K562 (cell line): ENCODE results near the gene DGUOK. TPM values are rescaled to one million over a fixed set of nuclear protein-coding genes. Genes with fewer than 3 reads are reported as not detected.

ENCODE experiments used
- DACH1 ChIP-seq: fragments of 450-650 bp; IDR thresholded peaks from 2 replicates; pipeline ENCODE4 v1.6.1; 2018; ENCODE audit not compliant: partially characterized antibody
- EGR1 ChIP-seq: fragments of 450-650 bp; conservative IDR thresholded peaks from 2 replicates; pipeline ENCODE4 v1.6.1; 2017; ENCODE audit warnings: mild to moderate bottlenecking
- FOXA1 ChIP-seq: fragments of 450-650 bp; IDR thresholded peaks from 2 replicates; pipeline ENCODE4 v1.6.1; 2016; ENCODE audit warnings: mild to moderate bottlenecking, borderline replicate concordance
- SAFB ChIP-seq: fragments of 200-400 bp; formaldehyde crosslinking; IDR thresholded peaks from 2 replicates; pipeline ENCODE4 v1.6.1; 2017; ENCODE audit warnings: low read depth, low read length, borderline replicate concordance
- SIRT6 ChIP-seq: IDR thresholded peaks from one replicate; pipeline ENCODE4 v1.6.1; 2012; ENCODE audit warnings: low read depth, mild to moderate bottlenecking, control low read depth, inconsistent platforms, low read length, moderate library complexity
- TFE3 ChIP-seq: fragments of 450-650 bp; formaldehyde crosslinking; IDR thresholded peaks from 2 replicates; pipeline ENCODE4 v1.4.0; 2020; ENCODE audit warnings: mild to moderate bottlenecking, mixed read lengths
- ZNF347 ChIP-seq: fragments of 450-650 bp; formaldehyde crosslinking; IDR thresholded peaks from 2 replicates; pipeline ENCODE4 v1.4.0; 2020; ENCODE audit warnings: low read depth, mild to moderate bottlenecking, moderate library complexity
- ZNF699 ChIP-seq: fragments of 250-450 bp; sonication (Bioruptor Pico); IDR thresholded peaks from 2 replicates; pipeline ENCODE4 v1.8.0; 2021; ENCODE audit warnings: mild to moderate bottlenecking, moderate library complexity; ENCODE audit not compliant: insufficient replicate concordance
- ZNF77 ChIP-seq: fragments of 250-450 bp; sonication (Bioruptor Pico); IDR thresholded peaks from 2 replicates; pipeline ENCODE4 v1.5.0; 2020
- polyA plus RNA-seq, 8 experiments: library from polyadenylated mRNA; depleted of rRNA in 4 of 8; stranded (reverse) in 5 of 8; unstranded in 3 of 8; fragments of >200 nt; fragmentation: Nextera tagmentation in 2 of 8; fragmentation: Illumina TruSeq in 1 of 8; extraction: Ambion mirVana in 2 of 8; extraction: Trizol in 1 of 8; gene quantifications; 2 replicates each; pipeline versions ENCODE4 v1.2.1 to v1.2.3, GENCODE V29; 2011 to 2014; ENCODE audit warnings: inconsistent platforms in 1 of 8, missing spikeins in 1 of 8
- total RNA-seq, 7 experiments: library from RNA; depleted of rRNA in 6 of 7; stranded (reverse); fragments of >200 nt in 6 of 7; fragmentation: Illumina TruSeq in 2 of 7; extraction: Trizol in 2 of 7; gene quantifications; 2 replicates each; pipeline versions ENCODE4 v1.2.1 to v1.2.3, GENCODE V29; 2011 to 2021; ENCODE audit warnings: low replicate concordance in 1 of 7
- TF ChIP-seq, protein P1 (sequence below), 2 experiments: fragments of 450-650 bp in 1 of 2; IDR thresholded peaks; 2 replicates each; pipeline ENCODE4 v1.6.1; 2011 to 2017; ENCODE audit warnings: low read depth in 2 of 2, antibody characterized with exemption in 1 of 2, borderline replicate concordance in 1 of 2, low read length in 1 of 2, mild to moderate bottlenecking in 1 of 2, mixed read lengths in 1 of 2; ENCODE audit not compliant: control insufficient read depth in 1 of 2
- TF ChIP-seq, protein P2 (sequence below), 3 experiments: fragments of 200-800 bp in 1 of 3; fragments of 250-450 bp in 1 of 3; fragments of 450-650 bp in 1 of 3; sonication (Bioruptor Pico) in 1 of 3; sonication (Bioruptor generic) in 1 of 3; formaldehyde crosslinking in 1 of 3; IDR thresholded peaks; 2 replicates each; pipeline versions ENCODE4 v1.6.1 to v1.8.0; 2016 to 2022; ENCODE audit warnings: mild to moderate bottlenecking in 2 of 3, missing genetic modification characterization in 2 of 3, missing compliant biosample characterization in 1 of 3, moderate library complexity in 1 of 3

DGUOK gene
- total and polyA plus RNA-seq, 9 of the 15 experiments (the other 6 are each of a cell fraction or from before 2014, with no cell fraction given) = 67.0 to 288 (median 126) TPM

GRCh38 chr2:73992036-73992435, 65.4 kb downstream of the DGUOK start (continued):
- TF ChIP-seq, protein P1, sequence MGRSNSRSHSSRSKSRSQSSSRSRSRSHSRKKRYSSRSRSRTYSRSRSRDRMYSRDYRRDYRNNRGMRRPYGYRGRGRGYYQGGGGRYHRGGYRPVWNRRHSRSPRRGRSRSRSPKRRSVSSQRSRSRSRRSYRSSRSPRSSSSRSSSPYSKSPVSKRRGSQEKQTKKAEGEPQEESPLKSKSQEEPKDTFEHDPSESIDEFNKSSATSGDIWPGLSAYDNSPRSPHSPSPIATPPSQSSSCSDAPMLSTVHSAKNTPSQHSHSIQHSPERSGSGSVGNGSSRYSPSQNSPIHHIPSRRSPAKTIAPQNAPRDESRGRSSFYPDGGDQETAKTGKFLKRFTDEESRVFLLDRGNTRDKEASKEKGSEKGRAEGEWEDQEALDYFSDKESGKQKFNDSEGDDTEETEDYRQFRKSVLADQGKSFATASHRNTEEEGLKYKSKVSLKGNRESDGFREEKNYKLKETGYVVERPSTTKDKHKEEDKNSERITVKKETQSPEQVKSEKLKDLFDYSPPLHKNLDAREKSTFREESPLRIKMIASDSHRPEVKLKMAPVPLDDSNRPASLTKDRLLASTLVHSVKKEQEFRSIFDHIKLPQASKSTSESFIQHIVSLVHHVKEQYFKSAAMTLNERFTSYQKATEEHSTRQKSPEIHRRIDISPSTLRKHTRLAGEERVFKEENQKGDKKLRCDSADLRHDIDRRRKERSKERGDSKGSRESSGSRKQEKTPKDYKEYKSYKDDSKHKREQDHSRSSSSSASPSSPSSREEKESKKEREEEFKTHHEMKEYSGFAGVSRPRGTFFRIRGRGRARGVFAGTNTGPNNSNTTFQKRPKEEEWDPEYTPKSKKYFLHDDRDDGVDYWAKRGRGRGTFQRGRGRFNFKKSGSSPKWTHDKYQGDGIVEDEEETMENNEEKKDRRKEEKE (IDR thresholded peaks at IDR 0.05; ENCODE audit: borderline replicate concordance in 1 of 2, control insufficient read depth in 1 of 2, low read depth in 2 of 2, low read length in 1 of 2) = no peak
- TF ChIP-seq FOXA1 = no peak
- TF ChIP-seq SAFB = no peak
- no peak for TF ChIP-seq SIRT6
- no peak for TF ChIP-seq ZNF347 (CRISPR knock-in tag)
- TF ChIP-seq TFE3 = no peak
- no peak for TF ChIP-seq EGR1
- TF ChIP-seq ZNF699 (CRISPR knock-in tag) = no peak
- TF ChIP-seq ZNF77 (CRISPR knock-in tag) = no peak
- TF ChIP-seq DACH1 = no peak
- TF ChIP-seq, protein P2, sequence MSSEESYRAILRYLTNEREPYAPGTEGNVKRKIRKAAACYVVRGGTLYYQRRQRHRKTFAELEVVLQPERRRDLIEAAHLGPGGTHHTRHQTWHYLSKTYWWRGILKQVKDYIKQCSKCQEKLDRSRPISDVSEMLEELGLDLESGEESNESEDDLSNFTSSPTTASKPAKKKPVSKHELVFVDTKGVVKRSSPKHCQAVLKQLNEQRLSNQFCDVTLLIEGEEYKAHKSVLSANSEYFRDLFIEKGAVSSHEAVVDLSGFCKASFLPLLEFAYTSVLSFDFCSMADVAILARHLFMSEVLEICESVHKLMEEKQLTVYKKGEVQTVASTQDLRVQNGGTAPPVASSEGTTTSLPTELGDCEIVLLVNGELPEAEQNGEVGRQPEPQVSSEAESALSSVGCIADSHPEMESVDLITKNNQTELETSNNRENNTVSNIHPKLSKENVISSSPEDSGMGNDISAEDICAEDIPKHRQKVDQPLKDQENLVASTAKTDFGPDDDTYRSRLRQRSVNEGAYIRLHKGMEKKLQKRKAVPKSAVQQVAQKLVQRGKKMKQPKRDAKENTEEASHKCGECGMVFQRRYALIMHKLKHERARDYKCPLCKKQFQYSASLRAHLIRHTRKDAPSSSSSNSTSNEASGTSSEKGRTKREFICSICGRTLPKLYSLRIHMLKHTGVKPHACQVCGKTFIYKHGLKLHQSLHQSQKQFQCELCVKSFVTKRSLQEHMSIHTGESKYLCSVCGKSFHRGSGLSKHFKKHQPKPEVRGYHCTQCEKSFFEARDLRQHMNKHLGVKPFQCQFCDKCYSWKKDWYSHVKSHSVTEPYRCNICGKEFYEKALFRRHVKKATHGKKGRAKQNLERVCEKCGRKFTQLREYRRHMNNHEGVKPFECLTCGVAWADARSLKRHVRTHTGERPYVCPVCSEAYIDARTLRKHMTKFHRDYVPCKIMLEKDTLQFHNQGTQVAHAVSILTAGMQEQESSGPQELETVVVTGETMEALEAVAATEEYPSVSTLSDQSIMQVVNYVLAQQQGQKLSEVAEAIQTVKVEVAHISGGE (CRISPR knock-in tag; IDR thresholded peaks at IDR 0.05) = no peak
